HG03025 (cell line): ENCODE results near the gene CRTC1.

ENCODE experiments used
- ATAC-seq: cut with Tn5 transposase; IDR thresholded peaks from one replicate; pipeline ENCODE4 v1.9.1; 2021; ENCODE audit warnings: mild to moderate bottlenecking, moderate library complexity; ENCODE audit not compliant: unreplicated experiment, low FRiP score

CRTC1 gene

DNA sequence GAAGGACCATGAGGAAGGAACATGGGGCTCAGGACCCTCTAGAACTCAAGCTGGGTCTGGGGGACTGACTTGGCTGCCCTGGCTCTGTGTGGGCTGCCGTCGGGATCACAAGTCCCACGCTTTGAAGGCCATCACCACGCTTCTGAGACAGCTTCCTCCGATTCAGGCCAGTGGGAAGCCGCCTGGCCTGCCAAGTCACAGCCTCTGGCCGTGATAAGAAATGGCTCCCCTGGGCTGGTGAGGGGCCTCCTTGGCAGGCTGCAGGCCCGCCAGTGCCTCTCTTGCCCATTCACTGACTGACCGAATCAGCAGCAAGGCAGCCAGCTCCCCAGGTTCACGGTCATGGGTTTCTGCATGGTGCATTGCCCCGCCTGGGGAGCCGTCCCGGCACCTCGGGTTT lies 58.8 kb downstream of the CRTC1 start:
- ATAC-seq: no peak

GRCh38 chr19:18742838-18743783 lies 59.6 kb downstream of the CRTC1 start:
- ATAC-seq: no peak

DNA sequence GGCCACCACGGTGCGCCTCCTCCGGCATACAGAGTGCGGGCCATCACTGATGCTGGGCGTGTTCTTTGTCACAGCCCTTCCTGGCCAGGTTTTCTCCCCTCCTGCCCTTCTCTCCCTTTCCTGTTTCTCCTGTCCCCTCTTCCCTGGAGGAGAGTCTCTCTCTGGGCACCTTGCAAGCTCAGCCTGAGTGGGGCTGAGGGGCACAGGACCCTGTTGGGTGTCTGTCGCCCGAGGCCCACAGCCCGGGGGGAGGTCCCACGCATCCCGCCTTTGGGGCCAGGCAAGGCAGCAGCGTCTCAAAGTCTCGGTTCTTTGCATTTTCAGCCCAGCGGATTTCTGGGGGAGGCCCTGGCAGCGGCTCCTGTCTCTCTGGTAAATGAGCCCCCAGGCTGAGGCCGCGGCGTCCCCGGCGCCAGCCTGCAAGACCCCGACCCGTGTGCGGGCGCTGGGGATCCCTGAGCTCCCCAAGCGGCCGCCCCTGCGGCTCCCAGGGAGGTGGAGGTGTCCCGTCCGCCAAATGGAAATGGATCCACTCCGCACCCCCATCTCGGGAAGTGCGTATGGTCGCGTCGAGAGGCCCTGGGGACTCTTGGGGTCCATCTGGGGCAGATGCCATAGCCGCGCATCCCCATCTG lies 60.4 kb downstream of the CRTC1 start:
- ATAC-seq: no peak

DNA sequence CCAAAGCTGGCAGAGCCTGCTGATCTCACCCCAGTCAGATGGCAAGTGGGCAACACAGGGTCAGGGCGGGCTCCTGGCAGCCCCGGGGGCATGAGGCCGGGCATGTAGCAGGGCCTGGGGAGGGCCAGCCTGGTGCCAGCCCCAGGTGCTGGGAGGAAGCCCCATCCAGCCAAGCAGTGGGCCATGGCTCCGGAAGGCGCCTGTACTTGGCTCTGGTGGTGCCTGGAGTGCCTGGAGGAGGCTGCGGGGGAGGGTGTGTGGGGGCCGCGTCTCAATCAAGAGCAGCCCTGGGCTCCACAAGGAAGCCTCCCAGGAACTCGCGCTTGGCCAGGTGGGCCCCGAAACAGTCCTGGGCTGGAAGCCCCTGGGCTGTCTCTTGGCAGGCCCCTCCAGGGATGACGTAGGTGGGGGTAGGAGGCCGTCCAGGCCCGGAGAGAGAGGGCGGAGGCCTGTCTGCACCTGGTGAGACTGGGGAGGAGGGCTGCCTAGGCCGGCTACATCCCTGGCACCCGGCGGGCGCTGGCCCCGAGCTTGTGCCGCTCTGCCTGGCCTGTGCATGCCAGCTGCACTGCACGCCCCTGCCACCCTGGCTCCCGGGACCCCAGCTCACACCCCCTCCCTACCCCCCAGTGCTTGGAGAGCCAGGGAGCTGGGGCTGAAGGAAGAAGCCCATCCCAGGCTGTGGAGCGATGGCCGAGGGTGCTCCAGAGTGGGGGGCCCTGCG lies 61.7 kb downstream of the CRTC1 start:
- ATAC-seq: no peak

DNA sequence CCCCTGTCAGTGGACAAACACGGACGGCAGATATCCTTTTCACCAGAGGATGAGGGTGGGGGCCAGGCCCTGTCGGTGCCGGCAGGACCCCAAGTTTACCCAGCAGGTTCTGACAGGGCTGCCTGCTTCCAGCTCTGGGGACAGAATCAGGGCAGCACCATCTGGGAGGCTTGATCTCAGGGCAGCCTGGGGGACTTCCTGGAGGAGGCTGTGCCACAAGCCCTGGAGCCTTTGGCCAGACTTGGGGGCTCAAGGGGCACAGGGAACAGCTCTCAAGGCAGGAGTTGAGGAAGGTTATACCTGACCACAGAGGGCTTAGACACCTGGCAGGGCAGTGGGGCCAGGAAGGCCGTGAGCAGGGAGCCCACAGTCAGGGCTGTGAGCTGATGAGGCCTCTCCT lies 62.5 kb downstream of the CRTC1 start:
- no peak for ATAC-seq

GRCh38 chr19:18746401-18747325 lies 63.2 kb downstream of the CRTC1 start:
- ATAC-seq: no peak

GRCh38 chr19:18749362-18750231 lies 66.1 kb downstream of the CRTC1 start:
- ATAC-seq: no peak

GRCh38 chr19:18750295-18750970 lies 67.0 kb downstream of the CRTC1 start:
- ATAC-seq: no peak

- no peak for ATAC-seq
These were observed 68.1 kb downstream of the CRTC1 start for GRCh38 chr19:18751571-18751970.

GRCh38 chr19:18754501-18754900 lies 71.0 kb downstream of the CRTC1 start:
- no peak for ATAC-seq

DNA sequence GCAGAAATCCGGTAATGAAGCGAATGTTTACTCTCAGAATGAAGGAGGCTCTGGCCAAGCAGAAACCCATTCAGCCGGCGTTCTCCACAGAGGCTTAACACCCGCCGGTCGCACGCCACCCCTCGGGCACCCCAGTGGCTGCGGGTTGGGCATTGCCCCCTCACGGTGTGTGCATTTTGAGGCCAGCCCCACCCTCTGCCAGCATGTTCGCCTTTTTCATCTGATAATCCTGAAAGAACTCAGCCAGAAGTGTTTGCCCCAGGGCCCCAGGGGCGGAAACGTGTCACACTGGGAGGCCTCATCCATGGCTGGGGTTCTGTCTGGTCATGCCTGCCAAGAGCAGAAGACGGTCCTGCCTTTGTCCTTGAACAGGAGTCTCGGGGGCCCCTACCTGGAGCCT lies 73.4 kb downstream of the CRTC1 start:
- ATAC-seq: no peak

GRCh38 chr19:18759304-18759994 lies 76.0 kb downstream of the CRTC1 start:
- ATAC-seq: no peak

GRCh38 chr19:18759995-18760426 lies 76.5 kb downstream of the CRTC1 start:
- ATAC-seq: no peak

DNA sequence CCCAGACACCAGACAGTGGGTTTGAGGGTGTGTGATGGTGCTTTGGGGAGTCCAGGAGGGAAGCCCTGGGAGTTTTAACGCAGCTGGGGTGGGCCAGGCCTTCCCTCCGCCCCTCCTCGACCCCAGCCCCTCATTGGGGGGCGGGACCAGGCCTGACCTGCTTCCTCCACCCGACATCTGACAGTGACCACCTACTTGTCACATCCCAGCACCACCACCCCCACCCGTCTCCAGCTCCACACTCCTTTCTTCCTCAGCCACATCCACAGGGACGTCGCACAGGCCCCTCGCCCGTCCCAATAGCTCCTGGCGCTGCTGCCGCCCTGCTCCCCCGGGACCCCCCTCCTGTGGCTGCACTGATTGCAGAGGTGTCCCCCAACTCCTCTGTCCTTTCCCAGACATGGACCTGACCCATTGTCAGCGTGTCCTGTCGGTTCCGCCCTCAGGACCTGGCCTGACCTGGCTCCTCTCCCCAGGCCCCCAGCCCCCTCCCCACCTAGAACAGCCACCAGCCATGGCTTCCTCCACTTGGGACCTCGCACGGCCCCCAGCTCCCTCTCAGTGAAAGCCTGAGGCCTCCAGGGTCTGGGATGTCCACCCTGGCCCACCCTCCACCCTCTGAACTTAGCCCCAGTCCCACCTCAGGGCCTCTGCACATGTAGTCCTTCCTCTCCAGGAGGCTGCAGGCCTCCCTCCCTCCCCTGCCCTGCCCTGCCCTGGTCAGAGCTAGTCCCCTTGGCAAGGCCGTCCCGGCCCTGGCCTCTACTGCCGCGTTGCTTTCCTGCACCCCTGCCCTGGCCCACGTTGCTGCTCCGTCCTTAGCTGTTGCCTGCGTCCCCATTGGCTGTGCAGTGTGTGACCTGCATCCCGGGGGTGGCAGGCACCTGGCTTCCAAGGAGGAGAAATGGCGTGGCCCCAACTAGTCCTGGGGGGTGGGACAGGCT lies 77.2 kb downstream of the CRTC1 start:
- no peak for ATAC-seq

- no peak for ATAC-seq
These were observed 78.1 kb downstream of the CRTC1 start for GRCh38 chr19:18761531-18762110.

DNA sequence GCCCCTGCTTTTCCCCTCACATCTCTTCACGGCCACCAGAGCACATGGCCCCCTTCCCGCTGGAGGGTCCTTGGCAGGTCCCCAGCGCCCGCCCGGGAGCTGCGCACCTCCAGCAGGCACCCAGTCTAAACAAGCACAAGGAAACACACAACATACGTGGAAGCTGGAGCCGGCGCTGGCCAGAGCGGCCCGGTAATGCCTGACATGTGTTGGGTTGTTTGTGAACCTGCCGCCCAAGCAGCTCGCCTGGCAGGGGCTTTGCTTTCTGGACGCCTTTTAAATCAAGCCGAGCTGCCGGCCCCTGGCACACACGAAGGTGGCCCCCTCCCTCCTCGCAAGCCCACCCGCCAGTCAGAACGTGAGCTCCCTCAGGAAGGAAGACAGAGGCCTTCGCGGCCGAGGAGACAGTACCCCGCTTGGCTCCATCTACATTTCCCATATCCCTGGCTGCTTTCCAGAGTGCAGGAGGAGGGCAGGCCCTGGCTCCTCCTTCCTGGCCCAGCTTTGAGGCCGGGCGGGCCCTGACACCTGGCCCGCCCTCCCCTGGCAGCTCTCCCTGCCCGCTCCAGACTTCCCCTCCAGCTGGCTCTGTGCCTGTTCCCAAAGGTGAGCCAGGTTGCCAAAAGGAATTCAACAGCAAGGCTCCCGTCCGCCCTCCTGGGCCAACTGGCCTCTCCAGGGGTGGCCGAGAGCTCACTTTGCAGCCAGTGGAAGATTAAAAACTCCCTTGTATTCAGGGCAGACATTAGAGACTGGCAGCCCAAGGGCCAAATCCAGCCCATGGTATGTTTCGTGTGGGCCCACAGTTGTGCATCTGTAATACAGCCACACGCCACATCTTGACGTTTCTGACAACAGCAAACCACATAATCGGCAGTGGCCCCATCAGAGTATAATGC lies 78.9 kb downstream of the CRTC1 start:
- no peak for ATAC-seq
